ENCODE results near the gene ATRAID. TPM values are rescaled to one million over a fixed set of nuclear protein-coding genes. Genes with fewer than 3 reads are reported as not detected.

Gene ATRAID
- total RNA-seq, 2 donors from 2014 or later: 101 to 140 TPM

DNA sequence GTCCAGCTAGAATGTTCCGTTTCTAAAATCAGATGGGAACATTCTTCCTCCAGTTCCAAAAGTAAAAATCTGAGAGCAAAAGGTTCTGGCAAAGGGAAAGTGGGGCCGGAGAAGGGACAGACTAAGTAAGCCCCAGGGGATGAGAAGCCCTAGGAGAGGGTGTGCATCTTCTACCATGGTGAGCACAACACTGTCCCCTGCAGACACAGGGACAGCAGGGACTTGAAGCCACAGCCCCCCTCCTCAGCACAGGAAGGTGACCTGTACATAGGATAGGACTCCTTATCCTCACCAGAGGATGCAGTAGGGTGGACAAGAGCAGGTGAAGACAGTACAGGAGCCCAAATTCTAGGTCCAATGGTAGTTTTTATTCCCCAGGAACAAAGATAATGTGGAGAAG, 12.6 kb upstream of the ATRAID start:
- Histone ChIP-seq H3K36me3 (ENCODE audit: control insufficient read depth, insufficient read depth, low read length) (peaks cover 26% of the 10 kb centered on the region), H3K4me3 (ENCODE audit: low read length) (no peak overlapping the region), H3K9me3 (ENCODE audit: control insufficient read depth, low read length) (no peaks in the 10 kb centered on the region), H3K27ac (ENCODE audit: low read depth, low read length) (no peak overlapping the region), H3K27me3 (ENCODE audit: control insufficient read depth, insufficient read depth, low read length, poor library complexity, severe bottlenecking) (no peaks in the 10 kb centered on the region), H3K4me1 (ENCODE audit: control insufficient read depth, insufficient read depth, low read length) (no peaks in the 10 kb centered on the region), H3K9ac (ENCODE audit: extremely low read depth, low read length, poor library complexity, severe bottlenecking) (no peak overlapping the region)
- H3K36me3 Mint-ChIP-seq (ENCODE audit: low read depth): peaks cover 44% of the 10 kb centered on the region
- WGBS, 2 experiments (ENCODE audit: insufficient coverage in 1 of 2, insufficient read length in 1 of 2): 92 to 94% methylated on average over 2 of the region's 2 CpGs
- no peak overlapping the region for H3K27ac Mint-ChIP-seq
- H3K9me3 Mint-ChIP-seq: no peaks in the 10 kb centered on the region
- no peak for DNase-seq
- H3K4me1 Mint-ChIP-seq: peaks cover 5% of the 10 kb centered on the region
- no peaks in the 10 kb centered on the region for H3K27me3 Mint-ChIP-seq (ENCODE audit: insufficient read depth)
- TF ChIP-seq, protein P1, sequence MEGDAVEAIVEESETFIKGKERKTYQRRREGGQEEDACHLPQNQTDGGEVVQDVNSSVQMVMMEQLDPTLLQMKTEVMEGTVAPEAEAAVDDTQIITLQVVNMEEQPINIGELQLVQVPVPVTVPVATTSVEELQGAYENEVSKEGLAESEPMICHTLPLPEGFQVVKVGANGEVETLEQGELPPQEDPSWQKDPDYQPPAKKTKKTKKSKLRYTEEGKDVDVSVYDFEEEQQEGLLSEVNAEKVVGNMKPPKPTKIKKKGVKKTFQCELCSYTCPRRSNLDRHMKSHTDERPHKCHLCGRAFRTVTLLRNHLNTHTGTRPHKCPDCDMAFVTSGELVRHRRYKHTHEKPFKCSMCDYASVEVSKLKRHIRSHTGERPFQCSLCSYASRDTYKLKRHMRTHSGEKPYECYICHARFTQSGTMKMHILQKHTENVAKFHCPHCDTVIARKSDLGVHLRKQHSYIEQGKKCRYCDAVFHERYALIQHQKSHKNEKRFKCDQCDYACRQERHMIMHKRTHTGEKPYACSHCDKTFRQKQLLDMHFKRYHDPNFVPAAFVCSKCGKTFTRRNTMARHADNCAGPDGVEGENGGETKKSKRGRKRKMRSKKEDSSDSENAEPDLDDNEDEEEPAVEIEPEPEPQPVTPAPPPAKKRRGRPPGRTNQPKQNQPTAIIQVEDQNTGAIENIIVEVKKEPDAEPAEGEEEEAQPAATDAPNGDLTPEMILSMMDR (conservative IDR thresholded peaks at IDR 0.05): no peak
- no peak overlapping the region for H3K4me3 Mint-ChIP-seq

DNA sequence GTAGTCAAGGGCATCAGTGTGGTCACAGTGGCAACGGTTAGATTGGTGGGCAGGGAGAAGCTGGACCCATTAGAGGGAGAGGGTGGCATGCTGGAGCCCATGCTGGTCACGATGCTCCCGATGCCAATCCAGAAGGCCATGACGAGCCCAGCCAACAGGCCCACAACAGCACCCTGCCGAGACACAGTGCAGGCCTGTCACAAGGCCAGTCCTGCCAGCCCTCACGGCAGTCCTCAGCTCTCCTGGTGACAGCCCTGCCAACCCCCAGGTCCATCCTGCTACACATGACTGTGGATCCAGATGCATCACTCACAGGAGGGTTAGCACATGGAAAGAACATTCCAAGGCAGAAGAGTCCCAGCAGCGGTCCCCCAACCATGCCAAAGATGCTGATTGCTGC, 10.2 kb upstream of the ATRAID start:
- Histone ChIP-seq H3K27ac (ENCODE audit: low read depth, low read length) (no peak overlapping the region), H3K4me3 (ENCODE audit: low read length) (no peak overlapping the region), H3K27me3 (ENCODE audit: control insufficient read depth, insufficient read depth, low read length, poor library complexity, severe bottlenecking) (no peaks in the 10 kb centered on the region), H3K36me3 (ENCODE audit: control insufficient read depth, insufficient read depth, low read length) (peaks cover 51% of the 10 kb centered on the region), H3K9ac (ENCODE audit: extremely low read depth, low read length, poor library complexity, severe bottlenecking) (no peak overlapping the region), H3K4me1 (ENCODE audit: control insufficient read depth, insufficient read depth, low read length) (no peaks in the 10 kb centered on the region), H3K9me3 (ENCODE audit: control insufficient read depth, low read length) (no peaks in the 10 kb centered on the region)
- Mint-ChIP-seq H3K4me1 (no peaks in the 10 kb centered on the region), H3K36me3 (ENCODE audit: low read depth) (peaks cover 67% of the 10 kb centered on the region), H3K9me3 (no peaks in the 10 kb centered on the region), H3K4me3 (no peak overlapping the region), H3K27me3 (ENCODE audit: insufficient read depth) (no peaks in the 10 kb centered on the region), H3K27ac (no peak overlapping the region)
- TF ChIP-seq, protein P1 (conservative IDR thresholded peaks at IDR 0.05): no peak
- DNase-seq: no peak
- 93 to 100% methylated on average over 3 to 7 of the region's 7 CpGs for WGBS, 2 experiments (ENCODE audit: insufficient coverage in 1 of 2, insufficient read length in 1 of 2)

DNA sequence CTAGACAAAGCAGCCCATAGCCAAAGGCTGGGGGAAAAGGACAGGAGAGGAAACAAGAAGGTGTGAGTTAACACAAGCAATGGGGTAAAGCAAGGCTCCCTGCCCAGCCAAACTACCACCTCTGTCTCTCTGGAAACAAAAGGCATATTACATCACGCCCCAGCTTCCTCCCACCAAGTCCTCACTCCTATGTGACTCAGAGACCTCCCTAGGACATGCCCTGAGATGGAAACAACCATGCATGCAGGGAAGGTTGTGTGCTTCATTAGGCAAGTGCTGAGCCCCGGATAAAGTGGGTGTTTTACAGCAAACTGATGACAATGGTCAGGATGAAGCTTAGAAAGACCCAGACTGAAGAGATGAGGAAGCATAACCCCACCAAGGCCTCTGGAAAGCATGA, 9.0 kb upstream of the ATRAID start:
- Histone ChIP-seq H3K27ac (ENCODE audit: low read depth, low read length) (no peak overlapping the region), H3K9ac (ENCODE audit: extremely low read depth, low read length, poor library complexity, severe bottlenecking) (no peak overlapping the region), H3K27me3 (ENCODE audit: control insufficient read depth, insufficient read depth, low read length, poor library complexity, severe bottlenecking) (no peaks in the 10 kb centered on the region), H3K36me3 (ENCODE audit: control insufficient read depth, insufficient read depth, low read length) (peaks cover 62% of the 10 kb centered on the region), H3K4me3 (ENCODE audit: low read length) (no peak overlapping the region), H3K4me1 (ENCODE audit: control insufficient read depth, insufficient read depth, low read length) (no peaks in the 10 kb centered on the region), H3K9me3 (ENCODE audit: control insufficient read depth, low read length) (no peaks in the 10 kb centered on the region)
- Mint-ChIP-seq H3K27ac (no peak overlapping the region), H3K4me1 (peaks cover under 1% of the 10 kb centered on the region), H3K9me3 (no peaks in the 10 kb centered on the region), H3K36me3 (ENCODE audit: low read depth) (peaks cover 78% of the 10 kb centered on the region), H3K4me3 (no peak overlapping the region), H3K27me3 (ENCODE audit: insufficient read depth) (no peaks in the 10 kb centered on the region)
- DNase-seq: no peak
- WGBS, 2 experiments (ENCODE audit: insufficient coverage in 1 of 2, insufficient read length in 1 of 2): 90 to 93% methylated on average over 1 to 2 of the region's 2 CpGs
- TF ChIP-seq, protein P1 (conservative IDR thresholded peaks at IDR 0.05): no peak

Data from endodermal cell (in vitro differentiated cells).